ENCODE results near the gene SLC32A1.

The SLC32A1 gene

GRCh38 chr20:38752029-38752428 is 27.7 kb downstream of the SLC32A1 start:
- no peak overlapping the region for H3K4me3 ChIP-seq (ENCODE audit: low read depth, low read length)
- TF ChIP-seq CTCF (IDR thresholded peaks at IDR 0.05; ENCODE audit: borderline replicate concordance, insufficient read depth, low read depth, low read length) = no peak

GRCh38 chr20:38754924-38755323 is 30.6 kb downstream of the SLC32A1 start:
- no peak overlapping the region for H3K4me3 ChIP-seq (ENCODE audit: low read depth, low read length)
- no peak for TF ChIP-seq CTCF (IDR thresholded peaks at IDR 0.05; ENCODE audit: borderline replicate concordance, insufficient read depth, low read depth, low read length)

GRCh38 chr20:38755324-38755910 is 31.1 kb downstream of the SLC32A1 start:
- TF ChIP-seq CTCF (IDR thresholded peaks at IDR 0.05; ENCODE audit: borderline replicate concordance, insufficient read depth, low read depth, low read length) = no peak
- H3K4me3 ChIP-seq (ENCODE audit: low read depth, low read length) = no peak overlapping the region

GRCh38 chr20:38757145-38757775 is 33.0 kb downstream of the SLC32A1 start:
- no peak for TF ChIP-seq CTCF (IDR thresholded peaks at IDR 0.05; ENCODE audit: borderline replicate concordance, insufficient read depth, low read depth, low read length)
- no peak overlapping the region for H3K4me3 ChIP-seq (ENCODE audit: low read depth, low read length)

GRCh38 chr20:38759106-38759505 is 34.8 kb downstream of the SLC32A1 start:
- TF ChIP-seq CTCF (IDR thresholded peaks at IDR 0.05; ENCODE audit: borderline replicate concordance, insufficient read depth, low read depth, low read length) = no peak
- no peak overlapping the region for H3K4me3 ChIP-seq (ENCODE audit: low read depth, low read length)

- H3K4me3 ChIP-seq (ENCODE audit: low read depth, low read length) = no peak overlapping the region
- no peak for TF ChIP-seq CTCF (IDR thresholded peaks at IDR 0.05; ENCODE audit: borderline replicate concordance, insufficient read depth, low read depth, low read length)
Measured at GRCh38 chr20:38760978-38761377, 36.7 kb downstream of the SLC32A1 start.

- TF ChIP-seq CTCF (IDR thresholded peaks at IDR 0.05; ENCODE audit: borderline replicate concordance, insufficient read depth, low read depth, low read length) = no peak
- no peak overlapping the region for H3K4me3 ChIP-seq (ENCODE audit: low read depth, low read length)
Measured at GRCh38 chr20:38762174-38762573, 37.9 kb downstream of the SLC32A1 start.
